Astrocyte (in vitro differentiated cells and primary cell): ENCODE measurements around the gene ZC3H15. TPM values are rescaled to one million over a fixed set of nuclear protein-coding genes. Genes with fewer than 3 reads are reported as not detected.

Source experiments
- DNase-seq: peaks from one replicate; pipeline ENCODE4 v3.0.0-alpha.2; 2010; ENCODE audit warnings: low read depth
- FAIRE-seq: peaks from 2 replicates; lab custom pipeline; 2011; peaks lifted over from hg19 to GRCh38; lab: Jason Lieb, UNC
- H2AFZ ChIP-seq: 2 replicates; pipeline ENCODE4 v1.6.0; 2012; ENCODE audit warnings: low read depth, low read length, inconsistent platforms
- H3K27ac ChIP-seq: 2 replicates; pipeline ENCODE4 v1.5.1; 2011; ENCODE audit warnings: low read depth, low read length, inconsistent platforms
- H3K27me3 ChIP-seq: 2 replicates; pipeline ENCODE4 v1.6.0; 2011; ENCODE audit warnings: low read length, inconsistent platforms; ENCODE audit not compliant: insufficient read depth
- H3K36me3 ChIP-seq: 2 replicates; pipeline ENCODE4 v1.5.1; 2011; ENCODE audit warnings: low read length, inconsistent platforms; ENCODE audit not compliant: insufficient read depth
- H3K4me1 ChIP-seq: 2 replicates; pipeline ENCODE4 v1.5.1; 2011; ENCODE audit warnings: low read length, inconsistent platforms; ENCODE audit not compliant: insufficient read depth
- H3K4me2 ChIP-seq: 2 replicates; pipeline ENCODE4 v1.6.0; 2012; ENCODE audit warnings: low read length, inconsistent platforms
- H3K4me3 ChIP-seq: 2 replicates; pipeline ENCODE4 v1.5.1; 2011; ENCODE audit warnings: low read depth, mild to moderate bottlenecking, low read length, inconsistent platforms; ENCODE audit not compliant: insufficient read depth
- H3K79me2 ChIP-seq: 2 replicates; pipeline ENCODE4 v1.6.0; 2012; ENCODE audit warnings: mild to moderate bottlenecking, low read length, inconsistent platforms; ENCODE audit not compliant: insufficient read depth
- H3K9ac ChIP-seq: 2 replicates; pipeline ENCODE4 v1.6.0; 2012; ENCODE audit warnings: mild to moderate bottlenecking, low read length, inconsistent platforms
- H3K9me3 ChIP-seq: 2 replicates; pipeline ENCODE4 v1.5.1; 2012; ENCODE audit warnings: low read depth, mild to moderate bottlenecking, low read length, inconsistent platforms; ENCODE audit not compliant: insufficient read depth
- H4K20me1 ChIP-seq: 2 replicates; pipeline ENCODE4 v1.6.0; 2012; ENCODE audit warnings: low read length, inconsistent platforms; ENCODE audit not compliant: insufficient read depth
- H3K27ac Mint-ChIP-seq: one replicate; pipeline ENCODE4 v1.8.0; 2021; ENCODE audit warnings: mild to moderate bottlenecking, mixed read lengths; ENCODE audit not compliant: unreplicated experiment
- H3K27me3 Mint-ChIP-seq: one replicate; pipeline ENCODE4 v1.8.0; 2021; ENCODE audit warnings: low read depth, mixed read lengths; ENCODE audit not compliant: unreplicated experiment
- H3K36me3 Mint-ChIP-seq: one replicate; pipeline ENCODE4 v1.8.0; 2021; ENCODE audit warnings: low read depth, mixed read lengths; ENCODE audit not compliant: unreplicated experiment
- H3K4me1 Mint-ChIP-seq: one replicate; pipeline ENCODE4 v1.8.0; 2021; ENCODE audit warnings: low read depth, mixed read lengths; ENCODE audit not compliant: unreplicated experiment
- H3K4me3 Mint-ChIP-seq: one replicate; pipeline ENCODE4 v1.8.0; 2021; ENCODE audit warnings: mild to moderate bottlenecking, moderate library complexity, mixed read lengths; ENCODE audit not compliant: unreplicated experiment
- H3K9me3 Mint-ChIP-seq: one replicate; pipeline ENCODE4 v1.8.0; 2021; ENCODE audit warnings: mild to moderate bottlenecking, mixed read lengths; ENCODE audit not compliant: unreplicated experiment
- EZH2 ChIP-seq: IDR thresholded peaks from 2 replicates; pipeline ENCODE4 v1.6.1; 2012; ENCODE audit warnings: mild to moderate bottlenecking, low read length, inconsistent platforms; ENCODE audit not compliant: insufficient read depth
- total RNA-seq: library from RNA; stranded (reverse); gene quantifications from 2 replicates; pipeline ENCODE4 v1.2.1, GENCODE V29; 2021
- TF ChIP-seq, protein P1 (sequence below): IDR thresholded peaks from 2 replicates; pipeline ENCODE4 v1.5.1; 2011; ENCODE audit warnings: low read depth, mild to moderate bottlenecking, inconsistent platforms, low read length, moderate library complexity; ENCODE audit not compliant: insufficient read depth

ZC3H15 gene
- total RNA-seq, 1 donor from 2014 or later = 76.4 TPM

DNA sequence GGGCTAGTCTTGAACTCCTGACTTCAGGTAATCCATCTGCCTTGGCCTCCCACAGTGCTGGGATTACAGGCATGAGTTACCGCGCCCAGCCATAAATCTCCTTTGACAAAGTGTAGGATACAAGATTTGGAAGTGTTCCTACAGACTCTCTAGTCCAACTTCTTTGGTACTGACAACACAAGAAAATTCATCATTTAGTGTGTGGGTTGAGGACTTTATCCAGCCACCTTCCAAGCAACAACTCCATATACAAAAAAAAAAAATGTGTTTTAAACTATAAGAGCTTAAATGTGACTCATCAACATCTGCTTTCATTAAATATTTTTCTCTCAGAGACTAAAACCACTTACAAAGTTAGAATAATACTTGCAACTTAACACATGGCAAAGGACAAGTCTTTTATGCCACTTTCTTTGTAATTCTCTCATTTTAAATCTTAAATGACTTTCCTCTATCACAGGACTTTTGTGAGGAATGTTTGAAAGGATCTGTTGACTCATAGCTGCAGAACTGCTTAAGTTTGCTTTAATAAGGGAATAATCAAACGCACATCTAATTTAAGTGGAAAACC lies 57.6 kb downstream of the ZC3H15 start:
- H3K27me3 Mint-ChIP-seq = no peaks in the 10 kb centered on the region
- Histone ChIP-seq H3K79me2 (no peaks in the 10 kb centered on the region), H3K9ac (peak overlapping the region; percentile 79), H2AFZ (no peak overlapping the region), H3K4me3 (no peak overlapping the region), H3K4me1 (peaks cover 36% of the 10 kb centered on the region), H3K9me3 (no peaks in the 10 kb centered on the region), H3K4me2 (peak overlapping the region; percentile 78), H4K20me1 (no peaks in the 10 kb centered on the region), H3K27ac (peak overlapping the region; percentile 96), H3K36me3 (no peaks in the 10 kb centered on the region), H3K27me3 (no peaks in the 10 kb centered on the region)
- H3K4me3 Mint-ChIP-seq = peak overlapping the region; percentile 45
- H3K36me3 Mint-ChIP-seq = no peaks in the 10 kb centered on the region
- no peak overlapping the region for H3K27ac Mint-ChIP-seq
- H3K9me3 Mint-ChIP-seq = no peaks in the 10 kb centered on the region
- TF ChIP-seq, protein P1, sequence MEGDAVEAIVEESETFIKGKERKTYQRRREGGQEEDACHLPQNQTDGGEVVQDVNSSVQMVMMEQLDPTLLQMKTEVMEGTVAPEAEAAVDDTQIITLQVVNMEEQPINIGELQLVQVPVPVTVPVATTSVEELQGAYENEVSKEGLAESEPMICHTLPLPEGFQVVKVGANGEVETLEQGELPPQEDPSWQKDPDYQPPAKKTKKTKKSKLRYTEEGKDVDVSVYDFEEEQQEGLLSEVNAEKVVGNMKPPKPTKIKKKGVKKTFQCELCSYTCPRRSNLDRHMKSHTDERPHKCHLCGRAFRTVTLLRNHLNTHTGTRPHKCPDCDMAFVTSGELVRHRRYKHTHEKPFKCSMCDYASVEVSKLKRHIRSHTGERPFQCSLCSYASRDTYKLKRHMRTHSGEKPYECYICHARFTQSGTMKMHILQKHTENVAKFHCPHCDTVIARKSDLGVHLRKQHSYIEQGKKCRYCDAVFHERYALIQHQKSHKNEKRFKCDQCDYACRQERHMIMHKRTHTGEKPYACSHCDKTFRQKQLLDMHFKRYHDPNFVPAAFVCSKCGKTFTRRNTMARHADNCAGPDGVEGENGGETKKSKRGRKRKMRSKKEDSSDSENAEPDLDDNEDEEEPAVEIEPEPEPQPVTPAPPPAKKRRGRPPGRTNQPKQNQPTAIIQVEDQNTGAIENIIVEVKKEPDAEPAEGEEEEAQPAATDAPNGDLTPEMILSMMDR = no peak
- TF ChIP-seq EZH2 = no peak
- peaks cover 32% of the 10 kb centered on the region for H3K4me1 Mint-ChIP-seq
- no peak for FAIRE-seq
- DNase-seq = peak; percentile 95

DNA sequence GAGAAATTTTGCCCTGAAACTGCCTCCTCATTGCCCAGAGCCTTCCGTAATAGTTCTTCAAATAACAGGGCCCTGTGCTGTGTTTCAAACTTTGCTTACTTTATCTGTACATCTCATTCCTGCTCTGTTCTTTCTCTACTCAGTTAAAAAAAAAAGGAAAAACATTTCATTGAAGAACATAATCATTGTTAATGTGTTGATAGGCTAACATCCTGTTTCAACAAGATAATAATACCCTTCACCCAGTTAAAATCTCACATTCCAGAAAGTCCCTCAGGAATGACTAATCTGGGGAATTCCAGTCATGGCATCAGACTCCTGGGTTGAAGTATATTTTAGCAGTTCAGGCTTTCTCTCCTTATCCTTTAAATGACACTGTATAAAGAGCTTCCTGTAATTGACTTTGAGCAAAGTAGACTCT lies 58.2 kb downstream of the ZC3H15 start:
- H3K9ac ChIP-seq = peak overlapping the region; percentile 79
- no peaks in the 10 kb centered on the region for H3K36me3 ChIP-seq
- no peaks in the 10 kb centered on the region for H3K79me2 ChIP-seq
- no peaks in the 10 kb centered on the region for H3K27me3 ChIP-seq
- H3K4me3 Mint-ChIP-seq = peak overlapping the region; percentile 42
- H3K27ac ChIP-seq = peak overlapping the region; percentile 96
- peak overlapping the region; percentile 22 for H3K4me3 ChIP-seq
- TF ChIP-seq EZH2 = no peak
- TF ChIP-seq, protein P1 = no peak
- DNase-seq (peak; percentile 92), FAIRE-seq (peak; percentile 86)
- peaks cover 36% of the 10 kb centered on the region for H3K4me1 ChIP-seq
- no peaks in the 10 kb centered on the region for H4K20me1 ChIP-seq
- no peaks in the 10 kb centered on the region for H3K9me3 Mint-ChIP-seq
- H3K4me1 Mint-ChIP-seq = peaks cover 32% of the 10 kb centered on the region
- peak overlapping the region; percentile 78 for H3K4me2 ChIP-seq
- H3K9me3 ChIP-seq = no peaks in the 10 kb centered on the region
- no peaks in the 10 kb centered on the region for H3K36me3 Mint-ChIP-seq
- no peak overlapping the region for H3K27ac Mint-ChIP-seq
- H3K27me3 Mint-ChIP-seq = no peaks in the 10 kb centered on the region
- H2AFZ ChIP-seq = no peak overlapping the region

DNA sequence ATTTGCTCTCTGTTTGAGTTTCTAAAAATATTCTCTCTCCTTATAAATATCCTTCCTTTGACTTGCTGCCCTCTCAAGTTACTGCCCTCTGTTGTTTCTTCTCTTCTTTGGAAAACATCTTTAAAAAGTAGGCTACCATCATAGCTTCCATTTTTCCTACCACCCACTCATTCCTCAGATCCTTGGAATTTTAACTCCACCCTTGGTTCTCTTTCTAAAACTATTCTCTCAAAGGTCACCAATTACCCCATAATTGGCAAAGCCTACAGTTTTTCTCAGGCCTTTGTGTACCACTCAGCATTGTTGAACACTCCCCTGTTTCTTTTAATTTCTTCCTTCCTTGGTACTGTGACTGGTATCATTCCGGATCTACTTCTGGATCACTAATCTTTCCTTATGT lies 60.8 kb downstream of the ZC3H15 start:
- Mint-ChIP-seq H3K4me3 (no peak overlapping the region), H3K27ac (no peak overlapping the region)
- H2AFZ ChIP-seq = peak overlapping the region; percentile 4

More for the DNA sequence above, 60.8 kb downstream of the ZC3H15 start:
- H3K27me3 ChIP-seq = no peaks in the 10 kb centered on the region
- Mint-ChIP-seq H3K36me3 (no peaks in the 10 kb centered on the region), H3K9me3 (no peaks in the 10 kb centered on the region), H3K4me1 (peaks cover 24% of the 10 kb centered on the region), H3K27me3 (no peaks in the 10 kb centered on the region)
- FAIRE-seq (no peak), DNase-seq (peak; percentile 60)
- peak overlapping the region; percentile 52 for H3K4me2 ChIP-seq
- no peak overlapping the region for H3K9ac ChIP-seq
- no peaks in the 10 kb centered on the region for H3K36me3 ChIP-seq
- H4K20me1 ChIP-seq = no peaks in the 10 kb centered on the region
- H3K27ac ChIP-seq = no peak overlapping the region
- TF ChIP-seq, protein P1 = no peak
- no peak for TF ChIP-seq EZH2
- no peak overlapping the region for H3K4me3 ChIP-seq
- peaks cover 34% of the 10 kb centered on the region for H3K4me1 ChIP-seq
- H3K79me2 ChIP-seq = no peaks in the 10 kb centered on the region
- H3K9me3 ChIP-seq = no peaks in the 10 kb centered on the region
